Ecto neural progenitor cell (in vitro differentiated cells): ENCODE results near the gene LETMD1.

Experiments
- DNase-seq: peaks from one replicate; pipeline ENCODE4 v3.0.0-alpha.2; 2018; ENCODE audit warnings: low spot score

The LETMD1 gene

DNA sequence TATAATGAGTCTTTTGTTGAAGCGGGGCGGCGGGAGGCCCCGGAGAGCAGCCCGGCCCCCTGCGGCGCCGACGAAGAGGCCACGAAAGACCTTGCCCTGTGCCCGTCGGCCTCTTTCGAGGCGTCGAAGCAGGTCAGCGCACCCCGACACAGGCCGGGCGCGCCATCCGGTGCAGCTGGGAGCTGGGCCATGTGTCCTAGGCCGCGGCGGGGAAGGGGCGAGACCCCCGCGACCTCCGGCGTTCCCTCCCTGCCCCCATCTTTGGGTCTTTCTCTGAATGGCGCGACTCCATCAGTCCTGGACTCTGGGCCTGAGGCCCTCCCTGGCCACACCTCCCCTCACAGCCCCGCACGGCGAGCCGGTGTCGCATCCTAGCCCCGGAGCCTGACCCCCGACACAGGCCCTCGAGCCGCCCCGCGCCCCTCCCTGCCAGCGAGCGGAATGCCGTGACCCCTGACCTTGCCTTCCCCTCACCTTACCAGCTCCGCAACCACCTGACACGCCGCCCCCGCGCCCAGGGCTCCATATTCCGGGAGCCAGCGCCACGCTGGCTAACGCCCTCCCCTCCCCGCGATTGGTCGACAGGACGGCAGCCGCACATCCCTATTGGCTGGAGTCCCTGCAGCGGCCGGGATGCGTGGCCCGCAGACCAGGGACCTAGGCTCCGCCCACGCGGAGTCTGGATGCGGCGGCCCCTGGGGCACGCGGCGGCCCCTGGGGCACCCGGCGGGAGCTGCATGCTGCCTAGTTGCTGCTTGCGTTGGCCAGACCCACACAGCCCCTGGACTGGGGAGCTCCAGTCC lies 22.1 kb upstream of the LETMD1 start, which contains the start of gene SLC11A2:
Gene SLC11A2 (minus strand): TSS at position 549 of the 803 bp plus-strand sequence. CDS start 15,656 bp downstream, outside the sequence.
- DNase-seq, result peak; percentile 99

DNA sequence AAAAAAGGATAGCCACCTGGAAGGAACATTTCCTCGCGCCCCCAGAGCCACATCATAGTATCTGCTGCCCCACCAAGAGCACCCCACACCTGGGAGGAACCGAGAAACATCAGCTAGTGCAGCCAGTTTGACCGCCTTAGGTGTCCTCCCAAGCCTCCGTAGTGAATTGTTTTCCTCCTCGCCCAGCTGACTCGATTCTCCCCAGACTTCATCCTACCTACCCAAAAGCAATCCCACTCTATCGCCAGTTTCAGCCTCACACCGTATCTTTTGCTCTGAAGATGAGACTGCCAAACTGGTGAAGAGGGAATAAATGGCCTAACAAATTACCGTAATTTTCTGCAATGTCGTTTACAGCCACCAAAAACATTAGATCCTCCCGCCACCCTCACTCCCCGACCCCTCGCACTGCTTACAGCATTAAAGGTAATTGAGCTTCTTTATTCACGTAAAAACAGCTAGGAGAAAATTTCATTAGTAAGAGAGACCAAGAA lies 20.7 kb upstream of the LETMD1 start:
- no peak for DNase-seq

DNA sequence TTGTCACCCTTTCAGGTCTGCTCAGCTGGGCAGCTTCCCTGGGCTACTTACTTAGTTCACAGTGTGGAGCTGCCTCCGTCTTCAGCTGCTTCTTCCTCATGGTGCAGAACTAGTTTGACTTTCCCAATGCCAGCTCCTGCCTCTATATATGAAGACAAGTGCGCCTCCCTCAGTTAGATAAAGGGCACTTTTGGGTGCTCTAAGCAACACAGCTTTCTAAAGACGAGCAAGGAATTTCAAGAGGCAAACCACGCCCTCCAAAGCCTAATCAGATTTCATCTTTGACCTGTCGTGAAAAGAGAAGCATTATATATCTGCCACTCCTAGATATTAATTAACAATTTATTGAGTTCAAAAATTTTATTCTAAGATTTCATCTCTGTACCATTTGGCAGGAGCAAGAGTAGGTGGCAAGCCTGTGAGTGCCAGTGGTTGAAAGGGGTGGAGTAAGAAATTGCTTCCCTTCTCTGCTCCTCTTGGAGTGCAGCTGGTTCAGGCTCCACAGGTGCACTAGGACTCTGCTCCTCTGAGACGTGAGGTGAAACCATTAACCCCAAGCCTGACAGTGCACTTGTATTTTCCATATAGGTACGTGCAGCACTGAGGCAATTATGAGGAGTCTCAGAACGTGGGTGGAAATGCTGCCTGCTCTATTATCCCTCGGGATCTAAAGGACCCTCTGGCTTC lies 19.9 kb upstream of the LETMD1 start:
- peak; percentile 58 for DNase-seq

DNA sequence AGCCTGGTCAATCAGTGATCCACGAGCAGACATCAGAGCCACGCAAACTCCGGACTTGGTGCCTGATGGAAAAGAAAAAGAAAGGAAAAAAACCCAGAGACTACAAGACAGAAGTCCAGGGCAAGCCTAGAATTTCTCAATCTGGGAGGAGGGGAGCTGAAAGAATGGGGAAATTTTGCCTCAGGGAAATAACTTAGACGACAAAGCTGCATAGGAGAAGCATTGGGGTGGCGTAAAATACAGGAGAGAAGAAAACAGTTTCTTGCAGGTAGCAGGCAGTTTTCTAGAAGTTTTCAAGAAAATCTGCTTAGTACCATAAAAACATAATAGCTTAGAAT lies 19.3 kb upstream of the LETMD1 start:
- no peak for DNase-seq

DNA sequence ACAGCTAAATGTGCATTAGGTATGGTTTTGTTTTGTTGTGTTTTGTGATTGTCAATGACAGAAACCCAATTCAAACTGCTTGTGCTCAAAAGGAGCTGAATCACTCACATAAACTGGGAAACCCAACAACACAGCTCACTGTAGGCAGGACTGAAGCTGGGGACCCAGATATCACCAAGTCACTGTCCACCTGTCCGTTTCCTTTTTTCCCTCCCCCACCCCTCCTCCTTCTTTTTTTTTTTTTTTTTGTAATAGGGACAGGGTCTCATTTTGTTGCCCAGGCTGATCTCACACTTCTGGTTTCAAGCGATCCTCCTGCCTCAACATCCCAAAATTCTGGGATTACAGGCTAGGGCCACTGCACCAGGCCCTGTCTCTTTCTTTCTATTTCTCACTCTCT lies 15.1 kb upstream of the LETMD1 start:
- no peak for DNase-seq

DNA sequence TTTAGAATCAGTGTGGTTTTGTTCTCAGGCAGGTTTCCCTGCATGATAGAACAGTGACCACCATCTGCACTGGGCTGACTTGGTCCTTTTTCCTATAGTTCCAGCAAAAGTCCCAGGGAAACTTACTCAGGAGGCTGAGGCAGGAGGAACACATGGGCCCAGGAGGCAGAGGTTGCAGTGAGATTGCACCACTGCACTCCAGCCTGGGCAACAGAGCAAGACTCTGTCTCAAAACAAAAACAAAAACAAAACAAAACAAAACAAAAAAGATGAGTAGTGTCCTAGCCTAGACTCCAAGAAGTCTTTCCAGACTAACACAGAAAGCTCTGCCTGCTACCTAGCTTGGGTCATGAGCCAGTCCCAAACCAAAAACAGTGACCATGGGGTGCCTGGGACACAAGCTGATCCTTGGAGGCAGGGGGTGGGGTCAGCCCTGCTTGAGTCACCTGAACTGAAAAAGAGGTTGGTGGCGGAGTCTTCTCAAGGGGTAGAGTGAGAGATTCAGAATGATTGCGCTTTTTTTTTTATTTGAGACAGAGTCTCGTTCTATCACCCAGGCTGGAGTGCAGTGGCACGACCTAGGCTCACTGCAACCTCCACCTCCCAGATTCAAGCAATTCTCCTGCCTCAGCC lies 14.6 kb upstream of the LETMD1 start:
- DNase-seq, result no peak

DNA sequence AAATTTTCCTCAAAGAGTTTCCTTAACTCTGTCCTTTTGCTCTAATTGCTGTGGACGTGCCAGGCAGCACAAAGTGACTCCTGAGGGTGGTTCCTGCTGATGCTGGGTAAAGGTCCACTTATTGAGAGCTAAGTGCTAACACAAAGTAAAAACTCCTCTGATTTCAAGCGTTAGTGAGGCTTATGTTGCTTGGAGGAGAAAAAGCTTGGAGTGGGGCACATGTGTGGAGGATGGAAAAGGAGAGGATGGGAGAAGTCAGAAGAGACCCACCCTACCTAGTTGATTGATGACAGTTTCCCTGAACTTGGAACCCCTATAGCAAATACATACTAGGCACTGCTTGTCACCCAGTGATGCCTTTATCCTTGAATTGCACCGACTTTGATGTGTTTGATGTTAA lies 11.8 kb upstream of the LETMD1 start:
- DNase-seq, result no peak

DNA sequence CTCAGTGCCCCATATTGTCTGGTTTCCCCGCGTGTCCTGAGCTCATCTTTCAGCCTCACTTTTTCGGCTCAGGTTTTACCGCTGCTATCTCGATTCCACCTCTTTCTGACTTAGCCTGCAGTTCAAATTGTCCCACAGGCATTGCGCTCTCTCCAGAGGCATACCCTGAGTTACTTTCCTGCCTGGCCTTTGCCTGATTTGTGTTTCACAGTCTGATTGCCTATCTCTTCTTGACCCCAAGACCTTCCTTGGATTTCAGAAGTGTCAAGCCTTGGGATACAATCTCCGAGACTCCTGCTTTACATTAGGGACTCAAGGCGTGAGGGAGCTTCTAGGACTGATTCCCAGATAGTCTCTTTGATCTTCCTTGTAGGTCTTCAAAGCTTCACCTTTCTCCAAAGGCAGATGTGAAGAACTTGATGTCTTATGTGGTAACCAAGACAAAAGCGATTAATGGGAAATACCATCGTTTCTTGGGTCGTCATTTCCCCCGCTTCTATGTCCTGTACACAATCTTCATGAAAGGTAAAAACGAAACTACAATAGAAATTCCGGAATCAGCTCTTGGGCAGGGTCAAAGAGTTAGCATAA lies 629 bp downstream of the LETMD1 start:
- no peak for DNase-seq

DNA sequence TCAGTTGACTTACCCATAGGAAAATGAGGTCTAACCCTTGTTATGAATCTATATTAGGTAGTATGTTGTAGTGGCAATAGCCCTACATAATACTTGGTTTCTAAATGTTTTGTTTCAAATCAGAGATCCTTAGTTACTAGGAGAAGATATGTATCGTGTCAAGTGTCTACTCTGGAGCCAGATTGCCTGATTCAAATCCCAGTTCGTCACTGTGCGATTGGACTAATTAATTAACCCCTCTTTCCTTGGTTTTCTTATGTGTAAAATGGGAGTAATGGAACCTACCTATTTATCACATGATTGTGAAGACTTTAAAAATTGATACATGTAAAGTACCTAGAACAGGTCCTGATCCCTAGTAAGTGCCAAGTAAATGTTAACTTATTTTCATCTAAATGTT lies 1.4 kb downstream of the LETMD1 start:
- DNase-seq, result no peak

DNA sequence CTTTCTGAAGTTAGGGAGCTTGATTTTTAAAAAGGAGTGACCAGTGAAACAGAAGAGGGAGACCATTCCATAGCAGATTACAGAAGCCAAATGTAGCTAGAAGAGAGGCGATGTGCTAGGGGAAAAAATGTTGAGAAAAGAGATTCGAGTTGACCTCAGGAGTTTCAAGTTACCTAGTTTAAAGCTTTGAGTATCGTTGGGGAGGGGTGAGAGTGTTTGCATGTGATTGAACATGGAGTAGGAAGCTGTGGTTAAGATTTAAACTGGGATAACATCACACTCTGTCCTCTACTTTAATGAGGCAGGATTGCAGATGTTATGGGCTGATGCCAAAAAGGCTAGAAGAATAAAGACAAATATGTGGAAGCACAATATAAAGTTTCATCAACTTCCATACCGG lies 3.7 kb downstream of the LETMD1 start:
- no peak for DNase-seq

DNA sequence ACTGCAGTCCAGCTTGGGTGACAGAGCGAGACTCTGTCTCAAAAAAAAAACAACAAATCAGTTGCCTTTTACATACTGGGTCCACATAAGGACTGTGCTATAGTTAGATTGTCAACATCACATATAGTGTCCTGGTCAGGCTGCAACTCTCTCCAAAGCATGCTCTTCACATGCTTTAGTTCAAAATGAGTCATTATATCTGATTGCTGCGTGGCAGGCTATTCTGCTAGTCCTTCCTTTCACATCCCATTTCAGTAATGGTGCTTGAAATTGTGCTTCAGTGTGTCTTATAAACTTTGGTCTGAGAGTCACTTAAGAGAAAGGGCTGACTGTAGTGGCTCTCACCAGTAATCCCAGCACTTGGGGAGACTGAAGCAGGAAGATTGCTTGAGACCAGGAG lies 6.9 kb downstream of the LETMD1 start:
- no peak for DNase-seq

DNA sequence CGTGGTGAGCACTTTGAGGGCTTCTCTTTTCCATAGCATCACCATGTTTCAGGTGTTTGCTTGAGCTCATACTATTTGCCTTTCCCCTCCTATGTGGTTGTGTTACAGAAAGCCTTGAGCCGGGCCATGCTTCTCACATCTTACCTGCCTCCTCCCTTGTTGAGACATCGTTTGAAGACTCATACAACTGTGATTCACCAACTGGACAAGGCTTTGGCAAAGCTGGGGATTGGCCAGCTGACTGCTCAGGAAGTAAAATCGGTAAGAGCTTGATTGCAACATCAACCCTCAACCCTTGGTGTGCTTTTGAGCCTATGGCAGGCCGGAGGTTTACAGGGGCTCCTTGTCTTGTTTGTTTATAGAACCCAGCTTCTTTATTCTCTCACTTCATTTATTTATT lies 8.1 kb downstream of the LETMD1 start:
- DNase-seq, result no peak

DNA sequence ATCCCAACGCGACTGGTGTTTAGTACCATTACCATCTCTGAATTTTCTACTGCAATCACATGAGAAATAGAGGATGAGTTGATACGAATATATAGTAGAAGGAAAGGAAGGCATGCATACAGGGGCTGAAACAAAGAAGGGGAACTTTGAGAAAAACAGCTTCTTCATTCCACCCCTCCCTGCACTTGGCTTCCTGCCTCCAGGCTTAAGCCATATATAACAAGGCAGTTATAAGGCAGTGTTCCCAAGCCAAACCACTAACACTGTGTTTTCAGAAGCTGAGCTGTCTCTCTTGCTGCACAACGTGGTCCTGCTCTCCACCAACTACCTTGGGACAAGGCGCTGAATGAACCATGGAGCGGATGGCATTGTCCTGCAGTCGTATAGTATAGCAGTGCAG lies 11.0 kb downstream of the LETMD1 start:
- DNase-seq, result no peak

DNA sequence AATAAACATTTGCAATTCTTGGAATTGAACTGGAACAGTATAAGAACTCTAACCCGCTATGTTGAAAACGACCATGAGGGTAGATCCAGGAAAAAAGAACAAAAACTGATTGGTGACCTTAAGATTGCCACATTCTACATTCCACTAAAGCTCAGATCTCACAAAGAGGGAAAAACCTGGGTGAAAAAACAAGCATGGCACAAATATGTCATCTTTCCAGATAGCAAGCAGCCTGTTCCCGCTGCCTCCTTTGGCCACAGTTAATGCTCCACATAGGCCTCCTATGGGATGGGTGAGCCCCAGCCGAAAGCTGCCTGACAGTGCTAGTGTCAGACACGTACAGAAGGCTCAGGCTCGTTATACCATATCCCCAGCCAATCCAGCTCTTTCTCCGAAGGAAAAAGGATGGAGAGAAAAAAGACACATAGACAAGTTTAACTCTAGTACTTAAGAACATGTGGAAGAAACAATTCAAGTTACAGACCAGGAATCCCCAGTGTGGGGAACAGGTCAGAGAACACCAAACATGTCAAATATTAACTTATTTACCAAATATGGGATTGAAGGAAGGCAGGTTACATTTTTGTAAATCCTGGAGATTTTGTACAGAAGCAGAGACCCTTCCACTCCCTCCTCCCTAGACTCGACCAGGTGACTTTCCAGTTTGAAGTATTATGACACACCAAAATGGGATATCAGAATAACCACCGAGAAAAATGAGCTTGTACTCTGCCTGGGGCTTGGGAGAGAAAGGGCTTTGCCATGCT lies 14.7 kb downstream of the LETMD1 start:
- DNase-seq, result no peak

DNA sequence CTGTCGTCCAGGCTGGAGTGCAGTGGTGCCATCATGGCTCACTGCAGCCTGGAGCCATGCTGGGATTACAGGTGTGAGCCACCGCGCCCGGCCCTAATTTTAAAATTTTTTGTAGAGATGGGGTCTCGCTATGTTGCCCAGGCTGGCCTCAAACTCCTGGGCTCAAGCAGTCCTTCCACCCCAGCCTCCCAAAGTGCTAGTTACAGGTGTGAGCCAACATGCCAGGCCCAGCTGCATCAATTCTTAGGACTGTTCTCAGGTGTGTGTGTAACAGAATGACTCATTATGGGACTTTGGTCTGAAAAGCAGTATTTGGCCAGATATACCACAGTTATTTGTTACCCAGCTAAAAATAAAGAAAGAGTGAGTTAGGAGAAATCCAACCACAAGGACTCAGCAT lies 17.4 kb downstream of the LETMD1 start:
- DNase-seq, result no peak

DNA sequence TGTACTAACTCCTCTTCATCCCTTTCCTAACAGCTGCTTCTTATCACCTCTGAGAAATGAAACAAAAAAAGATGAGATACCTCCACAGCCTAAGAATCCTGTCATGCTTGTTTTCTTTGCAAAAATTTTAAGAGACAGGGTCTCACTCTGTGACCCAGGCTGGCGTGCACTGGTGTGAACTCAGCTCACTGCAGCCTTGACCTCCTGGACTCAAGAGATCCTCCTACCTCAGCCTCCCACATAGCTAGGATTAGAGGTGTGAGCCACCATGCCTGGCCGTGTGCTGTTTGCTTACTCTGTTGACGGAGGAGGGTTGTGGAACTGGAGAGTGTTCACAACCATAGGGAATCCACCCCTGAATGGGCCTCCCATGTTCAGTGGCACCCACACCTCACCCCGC lies 19.1 kb downstream of the LETMD1 start:
- DNase-seq, result no peak

DNA sequence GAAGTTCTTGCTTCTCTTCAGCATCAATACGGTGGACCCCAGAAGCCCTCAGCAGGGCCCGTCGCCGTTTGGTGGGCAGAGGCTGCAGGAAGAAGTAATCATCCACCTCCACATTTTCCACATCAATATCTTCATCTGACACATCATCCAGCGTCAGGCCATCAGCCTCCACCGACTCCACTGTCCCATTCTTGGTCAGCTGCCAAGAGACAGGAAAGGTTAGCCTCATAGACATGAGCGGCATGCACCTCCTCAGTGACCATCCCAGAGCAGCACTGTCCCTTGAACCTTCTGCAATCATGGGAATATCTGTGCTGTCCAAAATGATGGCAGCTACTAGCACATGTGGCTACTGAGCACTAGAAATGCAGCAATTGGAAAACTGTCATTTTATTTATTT lies 19.6 kb downstream of the LETMD1 start:
- no peak for DNase-seq

DNA sequence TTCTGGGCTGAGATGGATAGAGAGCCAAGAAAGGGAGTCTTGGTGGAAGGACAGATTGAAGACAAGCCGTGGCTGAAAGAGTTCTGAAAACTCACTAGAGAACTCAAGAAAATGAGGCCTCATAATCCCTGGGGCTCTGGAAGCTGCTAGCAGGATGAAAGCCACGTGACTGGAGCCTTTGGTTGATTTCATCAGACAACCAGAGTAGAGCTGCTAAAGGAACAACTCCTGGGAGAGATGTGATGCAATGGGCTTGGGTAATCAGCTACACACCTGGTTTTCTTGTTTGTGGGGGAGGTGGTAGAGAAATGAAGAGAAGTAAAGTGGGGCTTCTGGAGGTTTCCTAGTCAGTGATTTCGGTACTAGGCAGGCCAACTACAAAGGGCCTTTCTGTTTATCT lies 21.9 kb downstream of the LETMD1 start:
- no peak for DNase-seq

DNA sequence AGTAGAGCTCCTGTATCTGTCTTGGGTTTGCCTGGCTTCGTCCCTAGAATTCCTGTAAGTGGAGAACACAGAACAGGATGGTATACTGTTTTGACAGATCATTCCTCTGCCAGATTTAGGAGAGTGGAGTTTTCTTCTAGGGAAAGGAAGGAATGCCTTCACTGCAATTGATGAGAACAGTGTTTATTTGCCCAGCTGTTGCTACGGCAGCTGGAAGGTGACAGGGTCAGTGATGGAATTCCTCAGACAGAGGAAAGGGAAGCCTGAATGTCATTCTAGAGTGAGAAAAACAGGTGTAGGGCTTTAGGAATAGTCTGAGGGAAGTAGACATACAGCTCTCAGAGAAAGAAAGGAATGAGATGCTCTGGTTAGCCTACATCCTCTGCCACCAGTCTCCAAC lies 23.5 kb downstream of the LETMD1 start:
- DNase-seq, result no peak

DNA sequence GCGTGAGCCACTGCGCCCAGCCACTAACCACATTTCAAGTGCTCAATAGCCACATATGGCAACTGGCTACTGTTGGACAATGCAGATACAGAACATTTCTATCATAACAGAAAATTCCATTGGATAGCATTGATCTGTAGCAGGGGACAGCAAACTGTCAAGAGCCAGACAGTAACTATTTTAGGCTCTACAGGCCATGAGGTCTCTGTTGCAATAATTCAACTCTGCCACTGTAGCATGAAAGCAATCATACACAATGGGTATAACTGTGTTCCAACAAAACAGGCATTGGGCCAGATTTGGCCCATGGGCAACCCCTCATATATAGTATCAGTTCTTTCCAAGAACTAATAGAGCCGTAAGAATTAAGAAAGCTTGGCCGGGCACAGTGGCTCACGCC lies 27.3 kb downstream of the LETMD1 start:
- no peak for DNase-seq

DNA sequence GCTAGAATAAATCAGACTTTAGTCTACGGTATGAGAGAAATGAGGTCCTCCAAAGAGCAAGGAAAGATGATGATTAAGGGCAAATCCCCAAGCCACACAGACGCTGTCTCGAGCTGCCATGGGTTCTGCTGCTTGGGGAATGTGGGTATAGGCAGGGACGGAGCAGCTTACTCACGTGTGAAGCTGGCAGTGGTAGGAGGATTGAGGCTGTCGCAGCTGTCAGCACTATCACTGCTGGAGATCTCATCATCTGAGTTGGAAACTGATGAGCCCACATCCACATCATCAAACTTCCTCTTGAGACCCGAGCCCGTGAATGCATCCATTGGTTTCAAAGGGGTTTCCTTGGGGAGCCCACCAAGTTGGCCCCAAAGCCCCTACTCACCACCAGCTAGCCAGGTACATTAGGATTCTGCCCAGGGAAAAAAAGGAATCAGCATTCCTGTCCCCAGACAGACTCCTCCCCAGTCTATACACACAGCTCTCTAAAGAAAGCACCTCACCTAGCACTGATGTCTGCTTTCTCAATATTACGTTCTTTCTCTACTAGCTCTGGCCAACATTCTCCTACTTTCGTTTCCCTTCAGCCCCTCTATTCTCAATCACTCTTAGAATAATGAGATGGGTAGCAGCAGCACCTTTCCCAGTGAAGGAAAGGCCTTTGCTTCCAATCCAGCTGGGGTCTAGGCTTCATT lies 28.3 kb downstream of the LETMD1 start:
- DNase-seq, result no peak
